ENCODE measurements around the gene METTL24. TPM values are rescaled to one million over a fixed set of nuclear protein-coding genes. Genes with fewer than 3 reads are reported as not detected.
A peak's percentile ranks its signal among the peaks of the same experiment; 100 is the strongest.
"Not testable (repeated sequence)": the region's sequence is repeated elsewhere in the genome, so short reads cannot be mapped to it uniquely, and the experiment has no call there.

Gene METTL24
- polyA plus RNA-seq, 4 donors = 13.6 to 17.8 (median 15.7) TPM

- not testable (repeated sequence) for DNase-seq (ENCODE audit: low read depth in 4 of 4, low spot score in 2 of 4)
These were observed 85.4 kb downstream of the METTL24 start for GRCh38 chr6:110272781-110273180.

DNA sequence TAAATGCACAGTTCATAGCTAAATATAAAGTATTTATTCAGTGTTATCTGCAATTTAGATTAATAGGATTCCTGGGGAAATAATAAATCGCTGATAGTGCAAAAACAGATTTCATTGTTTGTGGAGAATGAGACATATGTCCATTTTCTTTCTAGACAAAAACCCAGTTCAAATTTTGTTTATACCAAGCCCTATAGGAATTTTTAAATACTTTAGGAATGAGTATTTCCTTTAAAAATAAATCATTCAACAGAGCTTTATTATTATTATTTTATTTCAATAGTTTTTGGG lies 86.5 kb downstream of the METTL24 start:
- no peak for DNase-seq (ENCODE audit: low read depth in 4 of 4, low spot score in 2 of 4)

DNA sequence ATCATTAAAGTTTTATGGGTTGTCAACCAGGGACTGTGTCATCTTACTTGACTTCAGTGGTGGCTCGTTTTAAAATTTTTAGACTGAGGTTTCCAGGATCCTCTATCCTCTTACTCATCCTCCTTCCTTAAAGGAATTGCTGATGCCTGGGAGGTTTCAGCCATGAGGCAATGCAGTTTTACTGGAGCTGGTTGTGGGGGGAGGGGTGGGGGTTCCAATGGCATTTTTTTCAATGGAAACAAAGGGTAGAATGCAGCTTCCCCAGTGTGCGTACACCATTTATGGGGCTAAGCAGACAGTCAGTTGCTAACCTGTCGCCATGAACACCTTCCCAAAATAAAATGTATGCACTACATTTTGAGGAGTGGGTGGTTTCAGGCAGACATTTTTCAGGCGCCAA lies 88.0 kb downstream of the METTL24 start:
- no peak for DNase-seq (ENCODE audit: low read depth in 4 of 4, low spot score in 2 of 4)

DNA sequence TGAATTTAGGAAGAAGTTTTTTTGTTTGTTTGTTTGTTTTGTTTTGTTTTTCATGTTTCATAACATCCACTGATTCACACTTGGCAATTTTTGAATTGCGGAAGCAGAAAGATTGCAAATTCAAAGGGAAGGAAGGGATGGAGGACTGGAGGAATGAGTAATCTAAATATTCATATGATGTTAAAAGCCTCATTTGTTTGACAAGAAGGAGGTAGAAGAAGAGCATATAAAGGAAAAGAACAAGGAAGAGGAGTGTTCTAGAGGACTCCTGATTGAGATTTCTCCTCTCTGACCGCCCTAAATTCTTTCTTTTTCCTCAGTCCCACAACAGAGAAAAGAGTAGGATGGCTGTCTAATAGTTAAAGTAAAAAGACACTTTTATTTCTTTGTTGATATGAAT lies 88.5 kb downstream of the METTL24 start:
- no peak for DNase-seq (ENCODE audit: low read depth in 4 of 4, low spot score in 2 of 4)

GRCh38 chr6:110266996-110267395 lies 91.2 kb downstream of the METTL24 start:
- DNase-seq (ENCODE audit: low read depth in 4 of 4, low spot score in 2 of 4) = no peak

GRCh38 chr6:110265273-110265672 lies 92.9 kb downstream of the METTL24 start:
- DNase-seq (ENCODE audit: low read depth in 4 of 4, low spot score in 2 of 4) = no peak

GRCh38 chr6:110256366-110256765 lies 101.8 kb downstream of the METTL24 start:
- no peak for DNase-seq (ENCODE audit: low read depth in 4 of 4, low spot score in 2 of 4)

DNA sequence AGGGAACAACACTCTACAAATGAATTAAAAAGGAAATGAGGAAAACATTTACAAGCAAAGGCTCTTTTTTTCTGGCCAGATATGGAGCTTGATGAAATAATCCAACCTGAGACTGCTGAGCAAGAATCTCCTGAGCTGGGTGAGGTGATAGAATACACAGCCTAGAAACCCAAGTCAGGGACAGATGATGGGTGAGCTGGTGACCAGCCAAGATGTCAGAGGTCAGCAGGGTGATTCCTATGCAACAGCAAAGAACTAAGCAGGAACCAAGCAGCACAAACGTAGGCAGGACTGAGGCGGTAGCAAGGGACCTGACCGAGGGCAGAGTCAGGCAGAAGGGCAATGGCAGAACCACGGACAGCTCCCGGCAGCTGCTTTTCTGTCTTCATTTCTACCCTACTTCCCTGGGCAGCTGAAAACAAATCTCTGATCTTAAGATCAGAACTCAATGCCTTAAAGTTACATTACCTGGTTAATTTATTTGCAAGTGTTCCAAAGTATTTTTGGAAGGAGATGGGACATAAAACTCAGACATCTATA lies 102.9 kb downstream of the METTL24 start:
- DNase-seq (ENCODE audit: low read depth in 4 of 4, low spot score in 2 of 4) = peak in 2 of 4 donors; percentile 13 to 31

- DNase-seq (ENCODE audit: low read depth in 4 of 4, low spot score in 2 of 4) = no peak
These were observed 107.3 kb downstream of the METTL24 start for GRCh38 chr6:110250838-110251237.

GRCh38 chr6:110250058-110250457 lies 108.1 kb downstream of the METTL24 start:
- no peak for DNase-seq (ENCODE audit: low read depth in 4 of 4, low spot score in 2 of 4)

- DNase-seq (ENCODE audit: low read depth in 4 of 4, low spot score in 2 of 4) = no peak
These were observed 111.1 kb downstream of the METTL24 start for GRCh38 chr6:110246900-110247546.

DNA sequence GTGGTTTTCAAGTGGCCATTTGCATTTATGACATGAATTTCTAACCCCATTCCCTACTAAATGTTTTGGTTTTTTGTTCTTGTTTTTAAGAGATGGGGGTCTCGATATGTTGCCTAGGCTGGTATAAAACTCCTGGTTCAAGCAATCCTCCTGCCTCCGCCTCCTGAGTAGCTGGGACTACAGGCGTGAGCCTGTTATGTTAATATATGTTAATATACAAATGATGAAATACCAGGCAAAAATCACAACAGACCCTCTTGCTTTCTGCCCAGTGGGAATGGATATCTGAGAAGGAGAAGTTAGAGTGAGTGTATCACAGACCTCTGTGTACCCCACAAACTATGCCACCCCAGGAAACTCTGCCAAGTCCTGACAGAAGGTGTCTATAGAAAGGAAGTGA lies 111.8 kb downstream of the METTL24 start:
- DNase-seq (ENCODE audit: low read depth in 4 of 4, low spot score in 2 of 4) = no peak

DNA sequence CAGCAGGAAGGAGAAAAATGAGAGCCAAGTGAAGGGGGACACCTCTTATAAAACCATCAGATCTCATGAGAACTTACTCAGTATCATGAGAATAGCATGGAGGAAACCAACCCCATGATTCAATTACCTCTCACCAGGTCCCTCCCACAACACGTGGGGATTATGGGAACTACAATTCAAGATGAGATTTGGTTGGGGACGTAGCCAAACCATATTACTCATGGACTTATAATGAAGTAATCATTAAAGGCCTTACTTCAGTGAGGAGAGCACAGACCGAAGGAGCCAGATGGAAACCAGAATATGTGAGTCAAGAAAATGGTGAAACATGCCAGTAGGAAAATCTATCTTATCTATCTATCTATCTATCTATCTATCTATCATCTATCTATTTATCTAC lies 113.5 kb downstream of the METTL24 start:
- DNase-seq (ENCODE audit: low read depth in 4 of 4, low spot score in 2 of 4) = not testable (repeated sequence)

- DNase-seq (ENCODE audit: low read depth in 4 of 4, low spot score in 2 of 4) = no peak
These were observed 118.4 kb downstream of the METTL24 start for GRCh38 chr6:110239526-110240274.

DNA sequence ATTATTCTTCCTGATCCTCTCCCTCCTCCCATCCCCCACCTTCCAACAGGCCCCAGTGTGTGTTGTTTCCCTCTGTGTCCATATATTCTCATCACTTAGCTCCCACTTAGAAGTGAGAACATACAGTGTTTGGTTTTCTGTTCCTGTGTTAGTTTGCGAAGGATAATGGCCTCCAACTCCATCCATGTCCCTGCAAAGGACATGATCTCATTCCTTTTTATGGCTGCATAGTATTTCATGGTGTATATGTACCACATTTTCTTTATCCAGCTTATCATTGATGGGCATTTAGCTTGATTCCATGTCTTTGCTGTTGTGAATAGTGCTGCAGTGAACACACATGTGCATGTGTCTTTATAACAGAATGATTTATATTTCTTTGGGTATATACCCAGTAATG lies 122.1 kb downstream of the METTL24 start:
- DNase-seq (ENCODE audit: low read depth in 4 of 4, low spot score in 2 of 4) = not testable (repeated sequence)

DNA sequence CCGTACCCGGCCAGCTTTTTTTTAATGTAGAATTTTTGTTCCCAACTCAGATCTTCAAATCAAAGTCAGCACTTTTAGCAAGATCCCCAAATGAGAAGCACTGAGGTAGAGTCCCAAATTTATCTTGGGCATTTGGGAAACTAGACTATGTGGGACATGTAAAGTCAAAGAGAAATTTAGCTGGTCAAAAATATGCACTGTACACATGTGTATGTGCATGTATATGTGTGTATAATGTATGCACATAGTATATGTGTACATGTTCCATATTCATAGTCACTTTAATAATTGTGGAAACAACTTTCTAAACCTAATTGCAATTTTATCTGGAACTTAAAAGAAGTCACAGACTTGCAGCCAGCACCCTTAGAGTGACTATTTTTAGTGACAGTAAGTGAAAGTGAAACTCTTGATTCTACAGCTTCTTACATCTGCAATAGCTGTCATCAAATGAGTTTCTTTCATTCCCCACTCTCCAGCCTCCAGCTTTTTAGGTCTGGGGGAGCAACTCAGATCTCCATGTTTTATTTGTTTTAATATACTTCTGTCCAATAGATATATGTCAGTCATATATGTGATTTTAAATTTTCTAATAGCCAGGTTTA lies 124.3 kb downstream of the METTL24 start:
- DNase-seq (ENCODE audit: low read depth in 4 of 4, low spot score in 2 of 4) = no peak

DNA sequence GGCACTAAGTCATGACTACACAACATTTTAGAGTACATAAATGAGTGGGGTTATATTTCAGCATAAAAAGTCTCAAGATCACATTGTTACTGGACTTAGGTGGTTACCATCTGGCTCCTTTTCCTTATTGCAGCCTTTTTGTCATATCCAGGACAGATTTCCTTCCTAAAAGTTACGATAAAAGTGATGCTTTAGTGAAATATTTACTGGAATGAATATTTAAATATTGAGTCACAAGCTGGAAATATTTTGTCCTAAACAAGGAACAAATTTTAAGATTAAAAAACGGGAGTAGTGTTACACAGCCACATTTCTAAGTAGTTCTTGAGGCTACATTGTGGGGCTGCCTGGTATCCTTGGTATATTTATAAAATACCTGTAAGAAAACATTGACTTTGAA lies 125.7 kb downstream of the METTL24 start:
- DNase-seq (ENCODE audit: low read depth in 4 of 4, low spot score in 2 of 4) = no peak

GRCh38 chr6:110226261-110226660 lies 131.9 kb downstream of the METTL24 start:
- no peak for DNase-seq (ENCODE audit: low read depth in 4 of 4, low spot score in 2 of 4)

GRCh38 chr6:110221738-110222137 lies 136.4 kb downstream of the METTL24 start:
- no peak for DNase-seq (ENCODE audit: low read depth in 4 of 4, low spot score in 2 of 4)

GRCh38 chr6:110217266-110217665 lies 140.9 kb downstream of the METTL24 start:
- DNase-seq (ENCODE audit: low read depth in 4 of 4, low spot score in 2 of 4) = no peak

DNA sequence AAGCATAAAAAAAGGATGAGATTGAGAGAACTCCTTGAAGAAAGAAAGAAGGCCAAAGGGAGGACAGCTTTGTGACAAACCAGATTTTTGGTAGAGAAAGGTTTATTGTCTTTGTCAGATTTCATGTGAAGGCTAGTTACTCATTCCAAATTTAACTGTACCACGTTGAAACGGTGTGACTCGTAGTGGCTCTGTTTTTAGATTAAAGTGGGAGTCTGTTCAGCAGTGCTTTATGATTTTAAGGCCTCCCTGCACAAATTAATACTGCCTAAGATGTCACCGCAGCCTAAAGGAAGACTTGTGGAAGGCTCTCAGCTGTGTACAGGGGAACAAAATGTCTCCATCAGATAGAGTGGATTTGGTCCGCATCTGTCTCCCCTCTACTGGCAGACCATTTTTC lies 142.0 kb downstream of the METTL24 start:
- DNase-seq (ENCODE audit: low read depth in 4 of 4, low spot score in 2 of 4) = no peak

GRCh38 chr6:110214338-110214737 lies 143.8 kb downstream of the METTL24 start:
- no peak for DNase-seq (ENCODE audit: low read depth in 4 of 4, low spot score in 2 of 4)
